ENCODE data around the gene PRDX2.

Gene PRDX2

DNA sequence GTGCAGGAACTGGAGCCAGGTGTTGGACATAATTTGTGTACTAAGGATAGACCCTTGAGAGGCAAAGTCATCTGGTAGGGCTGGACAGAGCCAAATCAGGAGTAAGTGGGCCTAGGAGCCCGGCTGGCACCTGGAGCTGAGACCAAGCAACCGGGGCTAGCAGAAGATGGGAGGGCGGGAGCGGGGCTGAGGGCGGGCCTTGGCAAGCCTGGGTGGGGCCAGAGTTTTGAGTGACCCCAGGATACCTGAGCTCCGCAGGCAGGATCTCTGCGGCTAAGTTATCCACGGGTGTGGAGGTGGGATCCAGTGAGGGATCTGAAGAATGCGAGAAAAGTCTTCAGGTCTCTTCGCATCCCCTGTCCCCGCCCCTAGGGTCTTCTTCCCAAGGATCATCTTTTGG lies 34.5 kb downstream of the PRDX2 start:
- no peak overlapping the region for H3K9ac ChIP-seq (ENCODE audit: low read length)
- TF ChIP-seq, protein P1, sequence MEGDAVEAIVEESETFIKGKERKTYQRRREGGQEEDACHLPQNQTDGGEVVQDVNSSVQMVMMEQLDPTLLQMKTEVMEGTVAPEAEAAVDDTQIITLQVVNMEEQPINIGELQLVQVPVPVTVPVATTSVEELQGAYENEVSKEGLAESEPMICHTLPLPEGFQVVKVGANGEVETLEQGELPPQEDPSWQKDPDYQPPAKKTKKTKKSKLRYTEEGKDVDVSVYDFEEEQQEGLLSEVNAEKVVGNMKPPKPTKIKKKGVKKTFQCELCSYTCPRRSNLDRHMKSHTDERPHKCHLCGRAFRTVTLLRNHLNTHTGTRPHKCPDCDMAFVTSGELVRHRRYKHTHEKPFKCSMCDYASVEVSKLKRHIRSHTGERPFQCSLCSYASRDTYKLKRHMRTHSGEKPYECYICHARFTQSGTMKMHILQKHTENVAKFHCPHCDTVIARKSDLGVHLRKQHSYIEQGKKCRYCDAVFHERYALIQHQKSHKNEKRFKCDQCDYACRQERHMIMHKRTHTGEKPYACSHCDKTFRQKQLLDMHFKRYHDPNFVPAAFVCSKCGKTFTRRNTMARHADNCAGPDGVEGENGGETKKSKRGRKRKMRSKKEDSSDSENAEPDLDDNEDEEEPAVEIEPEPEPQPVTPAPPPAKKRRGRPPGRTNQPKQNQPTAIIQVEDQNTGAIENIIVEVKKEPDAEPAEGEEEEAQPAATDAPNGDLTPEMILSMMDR (IDR thresholded peaks at IDR 0.05; ENCODE audit: low read depth, low read length): no peak
- TF ChIP-seq EZH2phosphoT487 (IDR thresholded peaks at IDR 0.05; ENCODE audit: low read depth): no peak

DNA sequence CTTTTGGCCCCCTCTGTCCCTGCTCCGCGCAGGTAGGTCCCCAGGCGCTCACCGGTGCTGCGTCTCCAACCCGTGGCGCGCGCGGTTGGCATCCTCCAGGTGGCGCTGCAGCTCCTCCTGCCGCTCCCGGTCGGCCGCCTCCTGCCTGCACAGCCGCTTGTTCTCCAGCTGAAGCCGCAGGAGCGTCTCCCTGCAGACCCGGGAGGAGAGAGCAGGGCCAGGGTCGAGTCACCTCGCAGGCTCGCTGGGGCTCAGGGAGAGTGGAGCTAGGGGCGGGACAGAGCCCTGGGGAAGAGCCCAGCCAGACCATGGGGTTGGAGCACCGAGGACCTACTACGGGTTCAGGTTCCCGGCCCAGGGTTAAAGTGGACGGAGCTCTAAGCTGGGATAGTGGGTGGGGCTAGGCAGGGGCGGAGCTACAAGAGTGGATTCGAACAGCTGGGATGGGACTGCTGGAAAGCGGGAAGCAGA lies 35.5 kb downstream of the PRDX2 start:
- H3K9ac ChIP-seq (ENCODE audit: low read length): no peak overlapping the region
- peak overlapping the region; percentile 84 for H3K4me2 ChIP-seq (ENCODE audit: low read length)
- H3K27ac ChIP-seq (ENCODE audit: low read length): no peak overlapping the region
- H3K4me1 ChIP-seq (ENCODE audit: low read length): peaks cover 3% of the 10 kb centered on the region; the same call in 1 of the 2 replicates
- no peaks in the 10 kb centered on the region for H3K27me3 ChIP-seq (ENCODE audit: low read depth, low read length)
- H3K79me2 ChIP-seq (ENCODE audit: low read length): no peaks in the 10 kb centered on the region
- H3K36me3 ChIP-seq (replicated peaks; ENCODE audit: low read depth, low read length): peaks cover 7% of the 10 kb centered on the region
- no peaks in the 10 kb centered on the region for H4K20me1 ChIP-seq (ENCODE audit: insufficient read depth, low read length)
- peak overlapping the region; percentile 69 for H3K4me3 ChIP-seq (ENCODE audit: low read length)
- no peaks in the 10 kb centered on the region for H3K9me3 ChIP-seq (ENCODE audit: insufficient read depth, low read length)
- TF ChIP-seq EZH2phosphoT487 (IDR thresholded peaks at IDR 0.05; ENCODE audit: low read depth): no peak
- TF ChIP-seq, protein P1 (IDR thresholded peaks at IDR 0.05; ENCODE audit: low read depth, low read length): peak; percentile 87
- no peak overlapping the region for H2AFZ ChIP-seq (ENCODE audit: low read depth, low read length)

More for the DNA sequence above, 34.5 kb downstream of the PRDX2 start:
- Histone ChIP-seq H3K27me3 (ENCODE audit: low read depth, low read length) (no peaks in the 10 kb centered on the region), H3K79me2 (ENCODE audit: low read length) (no peaks in the 10 kb centered on the region), H2AFZ (ENCODE audit: low read depth, low read length) (no peak overlapping the region), H3K4me3 (ENCODE audit: low read length) (no peak overlapping the region), H3K36me3 (replicated peaks; ENCODE audit: low read depth, low read length) (peaks cover 7% of the 10 kb centered on the region), H3K27ac (ENCODE audit: low read length) (no peak overlapping the region), H4K20me1 (ENCODE audit: insufficient read depth, low read length) (no peaks in the 10 kb centered on the region), H3K9me3 (ENCODE audit: insufficient read depth, low read length) (no peaks in the 10 kb centered on the region), H3K4me2 (ENCODE audit: low read length) (no peak overlapping the region), H3K4me1 (ENCODE audit: low read length) (peaks cover 3% of the 10 kb centered on the region; the same call in 1 of the 2 replicates)

DNA sequence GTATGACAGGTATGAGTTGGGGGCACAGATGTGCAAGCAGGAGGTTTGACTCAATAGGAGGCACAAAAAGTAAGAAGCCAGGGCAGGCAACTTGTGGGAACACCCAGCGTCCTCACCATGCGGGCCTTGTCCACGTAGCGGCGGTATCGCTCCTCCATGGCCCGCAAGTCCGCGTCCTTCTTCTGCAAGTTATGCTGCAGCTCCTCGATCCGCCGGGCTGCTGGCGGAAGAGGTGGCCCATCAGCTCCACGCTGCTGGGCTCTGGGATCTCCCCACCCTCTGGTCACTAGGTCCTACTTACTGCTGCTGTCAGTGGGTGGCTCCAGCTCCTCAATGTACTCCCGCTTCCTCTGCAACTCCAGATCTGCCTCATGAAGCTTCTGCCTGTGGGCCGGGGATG lies 36.9 kb downstream of the PRDX2 start:
- H4K20me1 ChIP-seq (ENCODE audit: insufficient read depth, low read length): no peaks in the 10 kb centered on the region
- H2AFZ ChIP-seq (ENCODE audit: low read depth, low read length): no peak overlapping the region
- TF ChIP-seq, protein P1 (IDR thresholded peaks at IDR 0.05; ENCODE audit: low read depth, low read length): no peak
- TF ChIP-seq EZH2phosphoT487 (IDR thresholded peaks at IDR 0.05; ENCODE audit: low read depth): no peak
- H3K27me3 ChIP-seq (ENCODE audit: low read depth, low read length): no peaks in the 10 kb centered on the region
- no peaks in the 10 kb centered on the region for H3K79me2 ChIP-seq (ENCODE audit: low read length)
- H3K9me3 ChIP-seq (ENCODE audit: insufficient read depth, low read length): no peaks in the 10 kb centered on the region
- peaks cover 3% of the 10 kb centered on the region; the same call in 1 of the 2 replicates for H3K4me1 ChIP-seq (ENCODE audit: low read length)
- H3K9ac ChIP-seq (ENCODE audit: low read length): no peak overlapping the region
- no peak overlapping the region for H3K27ac ChIP-seq (ENCODE audit: low read length)
- H3K36me3 ChIP-seq (replicated peaks; ENCODE audit: low read depth, low read length): peaks cover 7% of the 10 kb centered on the region
- H3K4me2 ChIP-seq (ENCODE audit: low read length): no peak overlapping the region
- H3K4me3 ChIP-seq (ENCODE audit: low read length): no peak overlapping the region

DNA sequence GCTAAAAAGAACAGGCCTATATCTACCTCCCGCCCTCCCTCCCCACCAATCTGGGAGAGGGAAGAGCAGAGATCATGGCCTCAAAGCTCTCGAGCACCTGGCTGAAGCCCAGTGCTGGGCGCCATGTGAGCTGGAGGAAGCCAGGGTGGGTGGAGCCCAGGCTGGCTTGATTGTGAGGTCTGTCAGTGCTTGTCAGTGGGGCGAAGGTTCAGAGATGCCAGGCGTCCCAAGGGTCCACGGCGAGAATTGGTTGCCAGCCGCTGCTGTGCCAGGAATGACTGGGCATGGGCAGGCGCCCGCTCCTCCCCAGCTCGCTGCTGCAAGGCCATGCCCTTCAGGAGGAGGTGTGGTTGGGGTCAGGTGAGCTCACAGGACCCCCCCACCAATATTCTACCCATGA lies 38.5 kb downstream of the PRDX2 start:
- H3K27me3 ChIP-seq (ENCODE audit: low read depth, low read length): no peaks in the 10 kb centered on the region
- H3K79me2 ChIP-seq (ENCODE audit: low read length): no peaks in the 10 kb centered on the region
- H3K36me3 ChIP-seq (replicated peaks; ENCODE audit: low read depth, low read length): peaks cover 7% of the 10 kb centered on the region
- no peak overlapping the region for H3K4me3 ChIP-seq (ENCODE audit: low read length)
- no peak for TF ChIP-seq EZH2phosphoT487 (IDR thresholded peaks at IDR 0.05; ENCODE audit: low read depth)
- TF ChIP-seq, protein P1 (IDR thresholded peaks at IDR 0.05; ENCODE audit: low read depth, low read length): no peak
- no peak overlapping the region for H3K9ac ChIP-seq (ENCODE audit: low read length)
- peaks cover 3% of the 10 kb centered on the region; the same call in 1 of the 2 replicates for H3K4me1 ChIP-seq (ENCODE audit: low read length)
- H3K4me2 ChIP-seq (ENCODE audit: low read length): no peak overlapping the region
- H4K20me1 ChIP-seq (ENCODE audit: insufficient read depth, low read length): no peaks in the 10 kb centered on the region
- H3K27ac ChIP-seq (ENCODE audit: low read length): no peak overlapping the region
- no peak overlapping the region for H2AFZ ChIP-seq (ENCODE audit: low read depth, low read length)
- H3K9me3 ChIP-seq (ENCODE audit: insufficient read depth, low read length): no peaks in the 10 kb centered on the region
